Body of pancreas (tissue), 4 donors: ENCODE data around the gene TRMT61B. TPM values are rescaled to one million over a fixed set of nuclear protein-coding genes. Genes with fewer than 3 reads are reported as not detected.

Experiments used
- ATAC-seq: fragments of 150-250 bp; one replicate; pipeline ENCODE4 v1.9.1; 2016
- DNase-seq, 4 donors: peaks; one replicate each; pipeline ENCODE4 v3.0.0-alpha.2; 2019
- H3K27ac ChIP-seq, 4 donors: fragments of 200-600 bp; sonication (generic); 1 replicate in 3 of 4; 2 replicates in 1 of 4; pipeline versions ENCODE4 v1.5.1 to v1.6.1; 2016 to 2019; ENCODE audit warnings: mild to moderate bottlenecking in 1 of 4, mixed read lengths in 1 of 4, moderate library complexity in 1 of 4
- H3K27me3 ChIP-seq, 2 donors: fragments of 200-600 bp; sonication (generic); one replicate each; pipeline ENCODE4 v1.6.0; 2016; ENCODE audit warnings: mild to moderate bottlenecking in 1 of 2
- H3K36me3 ChIP-seq, 2 donors: fragments of 200-600 bp; sonication (generic); replicated peaks in 1 of 2; 2 replicates each; pipeline ENCODE4 v1.5.1; 2016; ENCODE audit warnings: low read depth in 2 of 2; ENCODE audit not compliant: insufficient read depth in 1 of 2
- H3K4me1 ChIP-seq: fragments of 200-600 bp; sonication (generic); one replicate; pipeline ENCODE4 v1.6.0; 2016
- H3K4me3 ChIP-seq, 2 donors: fragments of 200-600 bp; sonication (generic); 1 replicate in 1 of 2; 2 replicates in 1 of 2; pipeline ENCODE4 v1.5.1; 2016 to 2019
- H3K9me3 ChIP-seq, 3 donors: fragments of 200-600 bp; sonication (generic); 1 replicate in 2 of 3; 2 replicates in 1 of 3; pipeline ENCODE4 v1.5.1; 2016
- CTCF ChIP-seq, 7 experiments: fragments of 450-650 bp in 4 of 7; fragments of 200-600 bp in 3 of 7; sonication (generic) in 3 of 7; IDR thresholded peaks; one replicate each; pipeline ENCODE4 v1.5.1; 2016 to 2019; ENCODE audit warnings: antibody characterized with exemption in 7 of 7
- POLR2A ChIP-seq, 3 donors: fragments of 450-650 bp; IDR thresholded peaks; one replicate each; pipeline ENCODE4 v1.6.1; 2016; ENCODE audit warnings: antibody characterized with exemption in 3 of 3, mild to moderate bottlenecking in 2 of 3
- WGBS, 2 donors: methylation state at CpG; one replicate each; pipeline ENCODE4 v1.1.5; 2017; 5-methylcytosine and 5-hydroxymethylcytosine counted together
- intact Hi-C: fragments of 100-400 bp; cut with DNase I; formaldehyde crosslinking; loops from one replicate; pipeline ENCODE4 v1.15.1; 2023
- small RNA-seq: library from RNA; depleted of rRNA; stranded (forward); fragments of <200 nt; gene quantifications from one replicate; pipeline ENCODE3, GENCODE V24; 2016
- total RNA-seq, 2 donors: library from RNA; depleted of rRNA; stranded (reverse); fragments of >200 nt; gene quantifications; one replicate each; pipeline ENCODE4 v1.1.0, GENCODE V29; 2016

The TRMT61B gene
- total RNA-seq, 2 donors from 2014 or later: 9.9 to 15.8 TPM

GRCh38 chr2:28810384-28811285, 59.5 kb downstream of the TRMT61B start, which contains the start of gene SPDYA:
Gene SPDYA (plus strand): TSS chr2:28810834. CDS start chr2:28816015, 5,181 bp downstream.
- TF ChIP-seq CTCF (IDR thresholded peaks at IDR 0.05) (no peak), POLR2A (IDR thresholded peaks at IDR 0.05) (peak in 1 of 3 donors; percentile 7)
- peaks cover 12% of the 10 kb centered on the region for H3K4me1 ChIP-seq
- H3K27ac ChIP-seq: no peak within 1 kb of the TSS
- H3K9me3 ChIP-seq: no peaks in the 10 kb centered on the region
- peak within 1 kb of the TSS in 1 of 2 donors; percentile 14 for H3K4me3 ChIP-seq
- DNase-seq (peak; percentile 60 to 74 (median 68)), ATAC-seq (peak; percentile 84)
- peaks cover 0 to under 1% of the 10 kb centered on the region in 2 donors for H3K36me3 ChIP-seq
- intact Hi-C loops: no loop called here
- no peaks in the 10 kb centered on the region for H3K27me3 ChIP-seq
- 7 to 13% methylated on average over 43 to 71 of the region's 97 CpGs for WGBS, 2 donors

GRCh38 chr2:28809927-28810326, 60.2 kb downstream of the TRMT61B start:
- peak in 1 of 4 donors; percentile 14 for DNase-seq
- intact Hi-C loops: no loop called here
- H3K27me3 ChIP-seq: no peaks in the 10 kb centered on the region
- ATAC-seq: no peak
- H3K4me3 ChIP-seq: no peak overlapping the region
- H3K36me3 ChIP-seq: peaks cover 0 to 3% of the 10 kb centered on the region in 2 donors
- 64 to 79% methylated on average over 10 of the region's 10 CpGs for WGBS, 2 donors
- no peak overlapping the region for H3K27ac ChIP-seq
- no peaks in the 10 kb centered on the region for H3K9me3 ChIP-seq
- H3K4me1 ChIP-seq: peaks cover 12% of the 10 kb centered on the region
- TF ChIP-seq CTCF (IDR thresholded peaks at IDR 0.05) (no peak), POLR2A (IDR thresholded peaks at IDR 0.05) (no peak)

- no peak for ATAC-seq
- TF ChIP-seq CTCF (IDR thresholded peaks at IDR 0.05) (no peak), POLR2A (IDR thresholded peaks at IDR 0.05) (no peak)
- Histone ChIP-seq H3K9me3 (no peaks in the 10 kb centered on the region), H3K4me1 (no peaks in the 10 kb centered on the region), H3K27ac (no peak overlapping the region), H3K4me3 (no peak overlapping the region), H3K36me3 (peaks cover 0 to 5% of the 10 kb centered on the region in 2 donors), H3K27me3 (no peaks in the 10 kb centered on the region)
- no peak for DNase-seq
- 84 to 85% methylated on average over 4 of the region's 4 CpGs for WGBS, 2 donors
- intact Hi-C loops: no loop called here
Measured at GRCh38 chr2:28802975-28803429, 67.1 kb downstream of the TRMT61B start.

- no peak overlapping the region for H3K27ac ChIP-seq
- intact Hi-C loops: no loop called here
- H3K27me3 ChIP-seq: no peaks in the 10 kb centered on the region
- no peaks in the 10 kb centered on the region for H3K4me1 ChIP-seq
- H3K9me3 ChIP-seq: no peaks in the 10 kb centered on the region
- WGBS, 2 donors: 90% methylated on average over 3 of the region's 3 CpGs
- ATAC-seq (no peak), DNase-seq (no peak)
- no peak overlapping the region for H3K4me3 ChIP-seq
- peaks cover 0 to 5% of the 10 kb centered on the region in 2 donors for H3K36me3 ChIP-seq
- TF ChIP-seq CTCF (IDR thresholded peaks at IDR 0.05) (no peak), POLR2A (IDR thresholded peaks at IDR 0.05) (no peak)
Measured at GRCh38 chr2:28801726-28802125, 68.4 kb downstream of the TRMT61B start.

Small RNA genes within 50 kb of the gene (small RNA-seq; reads per million reads assigned to genes)
- gene SNORD92: 797 reads per million, percentile 98 among the genes with 10 or more reads in this experiment

Other genes starting within 250 kb of the TRMT61B start
- 100 to 1,000 TPM in 1 of 2 donors, 10 to 100 TPM in 1; 63.3 to 139 TPM for gene PPP1CB, start 118.5 kb downstream of the TRMT61B start, total RNA-seq
- gene SPDYA, start 59.5 kb downstream of the TRMT61B start, total RNA-seq: 1 to 10 TPM in 1 of 2 donors, under 1 TPM in 1; 0.26 to 1.6 TPM
- 10 to 100 TPM; 15.3 to 21.8 TPM for gene WDR43, start 24.4 kb upstream of the TRMT61B start, total RNA-seq
- gene TOGARAM2, start 111.0 kb upstream of the TRMT61B start, total RNA-seq: under 1 TPM in 1 of 2 donors, not detected in 1; 0.26 TPM
- not detected for gene PCARE, start 204.2 kb upstream of the TRMT61B start, total RNA-seq
- gene CLIP4, start 245.1 kb upstream of the TRMT61B start, total RNA-seq: 10 to 100 TPM; 17.5 to 19.7 TPM